ENCODE results near the gene TNFRSF4. TPM values are rescaled to one million over a fixed set of nuclear protein-coding genes. Genes with fewer than 3 reads are reported as not detected.

Gene TNFRSF4
- total and polyA plus RNA-seq, 10 of the 15 experiments (the other 5 are each of a cell fraction or from before 2014, with no cell fraction given) = 0.05 to 7.3 (median 2.5) TPM; not detected in 1

GRCh38 chr1:1173061-1173792 lies 40.7 kb downstream of the TNFRSF4 start:
- intact Hi-C loops (cut with micrococcal nuclease; ENCODE audit: unreplicated experiment) = no loop called here
- POLR2A ChIA-PET = interaction anchor here (2.2 kb wide), 1 partner anchor 40 kb away, joined by 7 read pairs; the partner anchor contains the start of gene TNFRSF4
- 12% methylated on average over 32 of the region's 32 CpGs for WGBS (ENCODE audit: insufficient coverage, insufficient replicate concordance, low lambda C conversion rate, missing lambda C conversion rate)
- in situ Hi-C loops (cut with MboI) = no loop called here
- H3K27me3 ChIP-seq (replicated peaks in 1 of 2; ENCODE audit: control insufficient read depth in 2 of 2, insufficient read depth in 2 of 2, low read length in 1 of 2) = peaks cover 0 to 3% of the 10 kb centered on the region in 2 experiments; a peak in 3 of 4 replicates
- H4K20me1 ChIP-seq (ENCODE audit: control insufficient read depth, insufficient read depth) = no peaks in the 10 kb centered on the region
- DNase-seq (ENCODE audit: low read depth, low spot score) (no peak), FAIRE-seq (no peak), ATAC-seq (no peak)
- CTCF ChIA-PET = interaction anchor here (0.8 to 2.0 kb wide), 2 partner anchors 51 to 53 kb away, joined by 3 to 5 read pairs; no protein-coding TSS in a partner anchor
- no peaks in the 10 kb centered on the region; the same call in 2 of the 3 replicates for H3K9me3 ChIP-seq (replicated peaks; ENCODE audit: control insufficient read depth, insufficient read depth, low read length)
- H3K27ac ChIP-seq (ENCODE audit: control insufficient read depth, insufficient read depth) = no peak overlapping the region
- no peaks in the 10 kb centered on the region for H3K36me3 ChIP-seq (ENCODE audit: control insufficient read depth in 2 of 2, insufficient read depth in 2 of 2, low read length in 1 of 2)
- H3K4me3 ChIP-seq = no peak overlapping the region
- H3K9ac ChIP-seq (ENCODE audit: control insufficient read depth, insufficient read depth, low read length) = no peak overlapping the region
- BruUV-seq (replicated peaks) = no TSS peak
- RAD21 ChIA-PET (ENCODE audit: unreplicated experiment) = interaction anchor here (0.9 to 1.2 kb wide), 2 partner anchors 51 kb away, joined by 3 read pairs; no protein-coding TSS in a partner anchor
- SMC1A ChIA-PET (ENCODE audit: uncharacterized antibody, unreplicated experiment) = no interaction called here
- H3K4me1 ChIP-seq (ENCODE audit: control insufficient read depth, insufficient read depth, low read length) = peaks cover 24% of the 10 kb centered on the region
- no peaks in the 10 kb centered on the region for H3K79me2 ChIP-seq (ENCODE audit: control insufficient read depth, insufficient read depth, low read length)
- H3K4me2 ChIP-seq (ENCODE audit: control insufficient read depth, insufficient read depth) = no peak overlapping the region
- H2AFZ ChIP-seq (ENCODE audit: control insufficient read depth, low read depth, low read length) = no peak overlapping the region
- TF ChIP-seq FOS (IDR thresholded peaks at IDR 0.05; ENCODE audit: borderline replicate concordance, extremely low read depth, insufficient read length) (no peak), POU2F2 (IDR thresholded peaks at IDR 0.05; ENCODE audit: borderline replicate concordance, low read depth, low read length) (no peak), MTA2 (IDR thresholded peaks at IDR 0.05; ENCODE audit: low read depth) (no peak), ZNF592 (IDR thresholded peaks at IDR 0.05) (no peak), TBL1XR1 (IDR thresholded peaks at IDR 0.05; ENCODE audit: low read depth, low read length) (no peak), MAX (IDR thresholded peaks at IDR 0.05; ENCODE audit: low read depth, low read length) (no peak), USF2 (IDR thresholded peaks at IDR 0.05; ENCODE audit: borderline replicate concordance, low read depth, low read length) (no peak), SREBF2 (IDR thresholded peaks at IDR 0.05; ENCODE audit: low read length) (no peak), MLLT1 (IDR thresholded peaks at IDR 0.05) (no peak), RFX5 (IDR thresholded peaks at IDR 0.05; ENCODE audit: low read depth, low read length) (no peak), SMAD1 (IDR thresholded peaks at IDR 0.05; ENCODE audit: low read depth, partially characterized antibody) (no peak), GATAD2B (conservative IDR thresholded peaks at IDR 0.05; ENCODE audit: low read depth) (no peak), DPF2 (IDR thresholded peaks at IDR 0.05) (no peak)
